Endothelial cell of umbilical vein (primary cell): ENCODE results near the gene R3HDML. TPM values are rescaled to one million over a fixed set of nuclear protein-coding genes. Genes with fewer than 3 reads are reported as not detected.

Source experiments
- BruUV-seq: library from RNA; stranded (reverse); fragments of 400-500 nt; replicated peaks from 2 replicates; lab custom pipeline; 2021; lab: Mats Ljungman, UMichigan
- CTCF ChIA-PET: fragments of 300-600, 350-600 bp; sonication (Branson Sonifier 250); formaldehyde crosslinking; loops from one replicate; lab custom pipeline; 2021; ENCODE audit warnings: antibody characterized with exemption, inconsistent platforms; lab: Charles Lee
- POLR2A ChIA-PET: fragments of 300-600, 350-600 bp; sonication (Branson Sonifier 250); formaldehyde crosslinking; loops from one replicate; lab custom pipeline; 2021; ENCODE audit warnings: antibody characterized with exemption, inconsistent platforms; lab: Charles Lee
- DNase-seq: peaks from one replicate; pipeline ENCODE4 v3.0.0-alpha.2; 2011; ENCODE audit warnings: low read depth, low spot score
- FAIRE-seq: peaks from 2 replicates; lab custom pipeline; 2011; peaks lifted over from hg19 to GRCh38; lab: Jason Lieb, UNC
- H2AFZ ChIP-seq: 2 replicates; pipeline ENCODE4 v1.6.0; 2012; ENCODE audit warnings: low read depth, low read length, control low read depth, inconsistent platforms
- H3K27ac ChIP-seq: 2 replicates; pipeline ENCODE4 v1.5.1; 2011; ENCODE audit warnings: low read depth, mild to moderate bottlenecking, control low read depth, low read length, moderate library complexity; ENCODE audit not compliant: insufficient read depth
- H3K27me3 ChIP-seq, 2 experiments: 2 replicates each; pipeline versions ENCODE4 v1.6.0 to v1.6.1; 2011; ENCODE audit warnings: low read length in 2 of 2, mixed read lengths in 1 of 2; ENCODE audit not compliant: control insufficient read depth in 2 of 2, insufficient read depth in 2 of 2
- H3K36me3 ChIP-seq, 2 experiments: 2 replicates in 1 of 2; 3 replicates in 1 of 2; pipeline ENCODE4 v1.5.1; 2011; ENCODE audit warnings: low read length in 2 of 2, mild to moderate bottlenecking in 1 of 2, moderate library complexity in 1 of 2; ENCODE audit not compliant: control insufficient read depth in 2 of 2, insufficient read depth in 2 of 2; ENCODE audit errors: extremely low read depth in 1 of 2
- H3K4me1 ChIP-seq: 3 replicates; pipeline ENCODE4 v1.5.1; 2011; ENCODE audit warnings: mild to moderate bottlenecking, low read length; ENCODE audit not compliant: control insufficient read depth, insufficient read depth; ENCODE audit errors: extremely low read depth
- H3K4me2 ChIP-seq: 2 replicates; pipeline ENCODE4 v1.6.1; 2011; ENCODE audit warnings: low read length, control low read depth, mixed read lengths; ENCODE audit not compliant: insufficient read depth
- H3K4me3 ChIP-seq, 3 experiments: fragments of 200-600 bp in 1 of 3; sonication (generic), shearing (Covaris generic) in 1 of 3; replicated peaks in 1 of 3; 2 replicates each; pipeline ENCODE4 v1.5.1; 2011 to 2016; ENCODE audit warnings: control low read depth in 3 of 3, low read length in 3 of 3, mild to moderate bottlenecking in 2 of 3, inconsistent platforms in 1 of 3, low read depth in 1 of 3, moderate library complexity in 1 of 3; ENCODE audit not compliant: insufficient read depth in 1 of 3
- H3K79me2 ChIP-seq: 2 replicates; pipeline ENCODE4 v1.6.0; 2012; ENCODE audit warnings: low read length, inconsistent platforms; ENCODE audit not compliant: control insufficient read depth, insufficient read depth
- H3K9ac ChIP-seq: replicated peaks from 2 replicates; pipeline ENCODE3; 2011; ENCODE audit warnings: low read length, control low read depth; ENCODE audit not compliant: insufficient read depth; ENCODE audit errors: extremely low read depth
- H3K9me1 ChIP-seq: replicated peaks from 3 replicates; pipeline ENCODE4 v1.6.0; 2011; ENCODE audit warnings: mild to moderate bottlenecking, low read length; ENCODE audit not compliant: control insufficient read depth, insufficient read depth; ENCODE audit errors: extremely low read depth
- H3K9me3 ChIP-seq: replicated peaks from 2 replicates; pipeline ENCODE4 v1.5.1; 2012; ENCODE audit warnings: low read length, inconsistent platforms; ENCODE audit not compliant: control insufficient read depth, insufficient read depth
- H4K20me1 ChIP-seq: replicated peaks from 2 replicates; pipeline ENCODE3; 2011; ENCODE audit warnings: mild to moderate bottlenecking, low read length; ENCODE audit not compliant: control insufficient read depth, insufficient read depth; ENCODE audit errors: extremely low read depth
- CTCF ChIP-seq, 2 donors: IDR thresholded peaks; 1 replicate in 1 of 2; 2 replicates in 1 of 2; pipeline ENCODE4 v1.5.1; 2011; ENCODE audit warnings: low read length in 2 of 2, mild to moderate bottlenecking in 2 of 2, moderate library complexity in 2 of 2, control low read depth in 1 of 2, inconsistent platforms in 1 of 2, low read depth in 1 of 2; ENCODE audit not compliant: insufficient read depth in 1 of 2; ENCODE audit errors: extremely low read depth in 1 of 2
- EZH2 ChIP-seq: IDR thresholded peaks from 2 replicates; pipeline ENCODE4 v1.6.1; 2012; ENCODE audit warnings: borderline replicate concordance, low read depth, mild to moderate bottlenecking, moderate library complexity, low read length, inconsistent platforms; ENCODE audit not compliant: severe bottlenecking
- FOS ChIP-seq: IDR thresholded peaks from 2 replicates; pipeline ENCODE4 v1.6.1; 2011; ENCODE audit warnings: mild to moderate bottlenecking, low read length, moderate library complexity, borderline replicate concordance; ENCODE audit not compliant: insufficient read depth
- GATA2 ChIP-seq: IDR thresholded peaks from 2 replicates; pipeline ENCODE4 v1.7.0; 2011; ENCODE audit warnings: low read depth, mild to moderate bottlenecking, moderate library complexity, mixed read lengths, low read length; ENCODE audit not compliant: insufficient read length, insufficient read depth
- JUN ChIP-seq: IDR thresholded peaks from 2 replicates; pipeline ENCODE4 v1.6.1; 2011; ENCODE audit warnings: borderline replicate concordance, low read depth; ENCODE audit not compliant: insufficient read length, insufficient read depth
- MAX ChIP-seq: IDR thresholded peaks from 2 replicates; pipeline ENCODE4 v1.6.1; 2011; ENCODE audit not compliant: insufficient read depth, insufficient read length
- MYC ChIP-seq: IDR thresholded peaks from one replicate; pipeline ENCODE4 v1.6.1; 2011; ENCODE audit warnings: mild to moderate bottlenecking, low read depth, low read length
- POLR2A ChIP-seq: IDR thresholded peaks from 2 replicates; pipeline ENCODE4 v1.6.1; 2012; ENCODE audit warnings: low read depth, mild to moderate bottlenecking, control low read depth, low read length
- POLR2AphosphoS5 ChIP-seq: IDR thresholded peaks from 2 replicates; pipeline ENCODE4 v1.6.1; 2012; ENCODE audit warnings: low read depth, mild to moderate bottlenecking, control low read depth, low read length, moderate library complexity; ENCODE audit not compliant: insufficient read depth
- dilution Hi-C: fragments of 300-500 bp; cut with MboI; formaldehyde crosslinking; loops from one replicate; pipeline ENCODE4 v1.15.0; 2019; ENCODE audit warnings: low sequenced_read_pairs; ENCODE audit not compliant: extremely low pct_ligation_motif_present
- intact Hi-C: fragments of 100-400 bp; cut with micrococcal nuclease; formaldehyde crosslinking; loops from one replicate; pipeline ENCODE4 v1.10.0; 2022
- polyA plus RNA-seq, 4 experiments: library from polyadenylated mRNA; depleted of rRNA in 3 of 4; stranded (reverse) in 3 of 4; unstranded in 1 of 4; fragments of >200 nt; gene quantifications; 2 replicates each; pipeline versions ENCODE4 v1.2.1 to v1.2.3, GENCODE V29; 2011 to 2012; ENCODE audit warnings: missing spikeins in 1 of 4
- total RNA-seq: library from RNA; stranded (reverse); gene quantifications from 2 replicates; pipeline ENCODE4 v1.2.3, GENCODE V29; 2021

Gene R3HDML
- total and polyA plus RNA-seq, 2 donors (not counting 3 experiments of a cell fraction or from before 2014, with no cell fraction given), result not detected

- intact Hi-C loops, result no loop called here
- dilution Hi-C loops, result no loop called here
- no peaks in the 10 kb centered on the region for H3K9me1 ChIP-seq
- no peak for FAIRE-seq
- H3K27me3 ChIP-seq, result no peaks in the 10 kb centered on the region
- no peak overlapping the region for H3K4me3 ChIP-seq
- TF ChIP-seq GATA2, result no peak
- no peaks in the 10 kb centered on the region for H3K79me2 ChIP-seq
- no peak overlapping the region for H3K9ac ChIP-seq
- no peak for DNase-seq
- no peak overlapping the region for H2AFZ ChIP-seq
- no peaks in the 10 kb centered on the region for H3K36me3 ChIP-seq
- CTCF ChIA-PET, result no interaction called here
- BruUV-seq, result no TSS peak
- no peaks in the 10 kb centered on the region for H4K20me1 ChIP-seq
- no peak overlapping the region for H3K4me2 ChIP-seq
- POLR2A ChIA-PET, result no interaction called here
- H3K9me3 ChIP-seq, result no peaks in the 10 kb centered on the region
- no peaks in the 10 kb centered on the region for H3K4me1 ChIP-seq
- no peak overlapping the region for H3K27ac ChIP-seq
Measured at GRCh38 chr20:44370639-44371218, 33.9 kb downstream of the R3HDML start.

- Histone ChIP-seq H3K27me3 (no peaks in the 10 kb centered on the region), H3K79me2 (no peaks in the 10 kb centered on the region), H3K36me3 (no peaks in the 10 kb centered on the region), H3K9ac (no peak overlapping the region), H3K4me1 (no peaks in the 10 kb centered on the region), H3K9me1 (no peaks in the 10 kb centered on the region), H4K20me1 (no peaks in the 10 kb centered on the region), H3K4me3 (no peak overlapping the region), H3K9me3 (no peaks in the 10 kb centered on the region), H3K27ac (no peak overlapping the region), H2AFZ (no peak overlapping the region), H3K4me2 (no peak overlapping the region)
- ChIA-PET CTCF (interaction anchor here (0.6 to 3.3 kb wide), 6 partner anchors 50 to 301 kb away, joined by 3 to 15 read pairs (median 4); partner anchors contain the start of gene FITM2), POLR2A (no interaction called here)
- BruUV-seq, result no TSS peak
- intact Hi-C loops (loop anchor here (5.0 kb wide), 1 partner anchor 485 kb away; no protein-coding TSS in a partner anchor), dilution Hi-C loops (no loop called here)
- TF ChIP-seq POLR2AphosphoS5, result no peak
- TF ChIP-seq POLR2A, result no peak
- TF ChIP-seq EZH2, result no peak
- TF ChIP-seq GATA2, result no peak
- TF ChIP-seq JUN, result no peak
- TF ChIP-seq MAX, result no peak
- TF ChIP-seq MYC, result no peak
- no peak for TF ChIP-seq CTCF (IDR thresholded peaks at IDR 0.05; ENCODE audit: extremely low read depth in 1 of 2, insufficient read depth in 1 of 2, low read depth in 1 of 2, low read length in 2 of 2)
- TF ChIP-seq FOS, result no peak
- DNase-seq (no peak), FAIRE-seq (no peak)
Measured at GRCh38 chr20:44382641-44383040, 45.8 kb downstream of the R3HDML start.
